HS-5 (cell line): ENCODE data around the gene GIMD1.
"Not testable (repeated sequence)": the region's sequence is repeated elsewhere in the genome, so short reads cannot be mapped to it uniquely, and the experiment has no call there.

ENCODE experiments used
- DNase-seq: peaks from one replicate; pipeline ENCODE4 v3.0.0-alpha.2; 2012; ENCODE audit warnings: low read depth

Gene GIMD1

GRCh38 chr4:106368678-106369077, at the start of gene GIMD1:
Gene GIMD1, minus strand, starts transcription at chr4:106368778. Its CDS starts 1,343 bp downstream, at chr4:106367435.
- no peak for DNase-seq

- DNase-seq = peak; percentile 47
These were observed 45.8 kb upstream of the GIMD1 start for GRCh38 chr4:106414366-106414765.

GRCh38 chr4:106409901-106410889, 41.6 kb upstream of the GIMD1 start:
- DNase-seq = no peak

GRCh38 chr4:106408004-106408403, 39.4 kb upstream of the GIMD1 start:
- not testable (repeated sequence) for DNase-seq

GRCh38 chr4:106401157-106401556, 32.6 kb upstream of the GIMD1 start:
- DNase-seq = no peak

- not testable (repeated sequence) for DNase-seq
These were observed 30.3 kb upstream of the GIMD1 start for GRCh38 chr4:106398898-106399297.

- DNase-seq = no peak
These were observed 27.0 kb upstream of the GIMD1 start for GRCh38 chr4:106395582-106395981.

- no peak for DNase-seq
These were observed 17.3 kb upstream of the GIMD1 start for GRCh38 chr4:106385853-106386393.

GRCh38 chr4:106384878-106385277, 16.3 kb upstream of the GIMD1 start:
- DNase-seq = no peak

- no peak for DNase-seq
These were observed 11.6 kb upstream of the GIMD1 start for GRCh38 chr4:106380179-106380578.

- no peak for DNase-seq
These were observed 4.4 kb upstream of the GIMD1 start for GRCh38 chr4:106373026-106373425.

- no peak for DNase-seq
These were observed 2.6 kb upstream of the GIMD1 start for GRCh38 chr4:106371161-106371560.

- DNase-seq = no peak
These were observed 1.6 kb upstream of the GIMD1 start for GRCh38 chr4:106370214-106370613.

- peak; percentile 81 for DNase-seq
These were observed 980 bp upstream of the GIMD1 start for GRCh38 chr4:106369456-106370060.

GRCh38 chr4:106367072-106367471, 1.5 kb downstream of the GIMD1 start:
- DNase-seq = no peak

- DNase-seq = peak; percentile 35
These were observed 2.6 kb downstream of the GIMD1 start for GRCh38 chr4:106366026-106366425.

GRCh38 chr4:106365613-106366012, 3.0 kb downstream of the GIMD1 start:
- peak; percentile 75 for DNase-seq

GRCh38 chr4:106364282-106364681, 4.3 kb downstream of the GIMD1 start:
- no peak for DNase-seq

- no peak for DNase-seq
These were observed 6.3 kb downstream of the GIMD1 start for GRCh38 chr4:106362086-106362825.

GRCh38 chr4:106358899-106359298, 9.7 kb downstream of the GIMD1 start:
- peak; percentile 86 for DNase-seq

GRCh38 chr4:106355193-106355592, 13.4 kb downstream of the GIMD1 start:
- no peak for DNase-seq

GRCh38 chr4:106353786-106354185, 14.8 kb downstream of the GIMD1 start:
- DNase-seq = no peak
